Embryonic facial prominence (tissue), 1 donor: ENCODE data around the gene EDC3.
A peak's percentile ranks its signal among the peaks of the same experiment; 100 is the strongest.
"Not testable (repeated sequence)": the region's sequence is repeated elsewhere in the genome, so short reads cannot be mapped to it uniquely, and the experiment has no call there.

ENCODE experiments used
- DNase-seq: peaks from one replicate; pipeline ENCODE4 v3.0.0-alpha.2; 2016; ENCODE audit errors: extremely low spot score

The EDC3 gene

DNA sequence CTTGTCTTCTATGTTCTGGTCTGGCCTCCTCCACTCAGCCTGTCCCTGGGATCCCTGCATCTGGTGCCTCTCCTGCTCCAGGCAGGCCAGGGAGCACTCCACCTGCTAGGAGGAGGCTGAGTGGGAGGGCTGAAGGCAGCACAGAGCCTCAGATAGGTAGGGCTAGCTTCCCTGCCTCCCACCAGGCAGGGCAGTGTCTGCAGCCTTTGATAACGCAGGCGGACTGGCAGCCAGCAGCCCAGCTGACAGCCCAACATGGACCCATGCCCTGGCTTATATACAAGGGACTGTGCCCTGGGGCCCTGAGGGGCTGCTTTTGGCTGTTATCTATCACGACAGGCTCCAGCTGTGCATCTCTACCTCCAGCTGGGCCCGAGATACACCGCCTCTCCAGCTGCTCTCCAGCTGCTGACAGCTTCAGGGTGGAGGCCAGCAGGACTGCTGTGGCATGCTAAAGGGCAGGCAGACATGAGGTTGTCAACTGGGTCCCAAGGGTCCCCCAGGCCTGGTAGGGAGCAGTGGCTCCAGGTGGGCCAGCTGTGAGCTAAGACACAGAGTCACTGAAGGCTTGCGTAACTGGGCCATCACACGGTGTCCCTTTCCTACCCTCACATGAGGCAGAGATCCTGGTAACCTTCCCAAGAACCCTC lies 85.4 kb downstream of the EDC3 start:
- DNase-seq: no peak

DNA sequence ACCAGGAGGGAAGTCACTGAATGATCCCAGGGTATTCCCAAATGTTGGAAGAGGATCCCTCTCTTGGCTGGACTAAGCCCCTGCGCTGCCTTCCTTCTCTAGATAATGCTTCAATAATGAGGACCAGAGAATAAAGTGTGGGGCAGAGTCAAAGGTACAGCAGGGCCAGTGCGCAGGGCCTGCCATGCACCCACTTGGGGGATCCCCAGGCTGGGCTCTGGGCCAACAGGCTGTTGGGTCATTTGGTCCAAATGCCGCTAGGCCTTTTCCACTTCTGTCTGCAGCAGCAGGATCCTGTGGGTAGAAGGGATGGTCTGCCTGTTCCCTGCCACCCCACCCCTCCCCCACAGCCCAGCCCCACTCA lies 85.9 kb downstream of the EDC3 start:
- no peak for DNase-seq

DNA sequence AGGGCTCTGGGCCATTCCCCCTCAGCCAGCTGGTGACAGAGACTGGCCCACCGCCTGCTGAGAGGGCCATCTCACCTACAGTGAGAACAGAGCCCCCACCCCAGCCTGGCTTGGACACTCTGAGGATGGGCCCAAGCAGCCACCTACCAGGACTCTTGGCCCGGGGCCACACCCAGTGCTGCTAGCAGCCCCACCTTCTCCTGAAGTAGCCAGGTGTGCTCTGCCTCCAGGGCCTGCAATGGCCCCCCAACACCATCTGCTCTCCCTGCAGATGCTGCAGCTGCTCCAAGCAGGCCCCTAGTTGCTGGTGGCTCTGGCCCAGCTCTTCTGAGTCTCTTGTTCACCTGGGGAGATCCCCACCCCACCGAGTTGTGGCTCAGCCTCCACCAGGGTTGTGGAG lies 87.0 kb downstream of the EDC3 start:
- DNase-seq: no peak

DNA sequence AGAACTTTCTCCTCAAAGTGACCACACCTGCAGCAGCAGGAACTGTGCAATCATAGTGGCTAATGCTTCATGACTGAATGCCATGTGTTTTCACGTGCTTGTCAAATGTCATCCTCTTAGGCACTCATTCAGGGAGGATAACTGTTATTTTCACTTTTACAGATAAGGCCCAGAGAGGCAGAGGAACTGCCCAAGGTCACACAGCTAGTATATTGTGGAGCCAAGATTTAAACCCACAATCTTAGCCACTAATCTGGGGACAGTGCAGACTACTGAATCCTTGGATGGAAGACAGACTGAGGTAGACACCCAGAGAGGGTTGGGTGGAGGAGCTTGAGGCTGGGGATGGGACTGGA lies 90.1 kb downstream of the EDC3 start:
- no peak for DNase-seq

DNA sequence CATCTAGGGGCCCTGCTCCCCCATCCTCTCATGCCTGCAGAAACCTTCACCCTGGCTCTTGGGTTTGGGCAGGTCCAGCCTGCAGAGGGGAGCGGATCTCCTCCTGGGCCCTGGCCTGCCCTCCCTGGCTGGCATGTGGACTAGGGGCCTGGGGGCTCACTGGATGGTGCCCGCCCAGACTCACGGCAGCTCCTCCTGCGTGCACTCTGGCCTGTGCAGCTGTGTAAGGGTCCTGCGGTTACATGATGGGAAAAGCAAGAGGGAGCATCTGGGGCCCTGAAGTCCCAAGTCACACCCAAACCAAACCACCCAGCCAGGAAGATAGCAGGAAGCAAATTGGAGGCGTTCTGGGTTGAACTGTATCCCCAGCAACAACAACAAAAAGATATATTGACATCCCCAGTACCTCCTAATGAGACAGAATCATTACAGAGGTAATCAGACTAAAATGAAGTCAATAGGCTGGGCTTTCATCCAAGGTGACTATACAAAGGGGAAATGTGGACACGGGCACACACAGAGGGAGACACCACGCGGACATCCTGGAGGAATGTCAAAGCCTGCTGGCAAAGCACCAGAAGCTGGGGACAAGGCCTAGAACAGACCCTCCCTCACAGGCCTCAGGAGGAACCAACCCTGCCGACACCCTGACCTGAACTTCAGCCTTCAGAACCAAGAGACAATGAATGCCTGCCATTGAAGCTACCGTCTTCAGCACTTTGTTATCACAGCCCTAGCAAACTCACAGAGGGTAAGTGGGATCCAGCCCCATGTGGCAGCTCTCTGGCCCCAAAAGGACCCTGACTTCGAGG lies 90.6 kb downstream of the EDC3 start:
- no peak for DNase-seq

DNA sequence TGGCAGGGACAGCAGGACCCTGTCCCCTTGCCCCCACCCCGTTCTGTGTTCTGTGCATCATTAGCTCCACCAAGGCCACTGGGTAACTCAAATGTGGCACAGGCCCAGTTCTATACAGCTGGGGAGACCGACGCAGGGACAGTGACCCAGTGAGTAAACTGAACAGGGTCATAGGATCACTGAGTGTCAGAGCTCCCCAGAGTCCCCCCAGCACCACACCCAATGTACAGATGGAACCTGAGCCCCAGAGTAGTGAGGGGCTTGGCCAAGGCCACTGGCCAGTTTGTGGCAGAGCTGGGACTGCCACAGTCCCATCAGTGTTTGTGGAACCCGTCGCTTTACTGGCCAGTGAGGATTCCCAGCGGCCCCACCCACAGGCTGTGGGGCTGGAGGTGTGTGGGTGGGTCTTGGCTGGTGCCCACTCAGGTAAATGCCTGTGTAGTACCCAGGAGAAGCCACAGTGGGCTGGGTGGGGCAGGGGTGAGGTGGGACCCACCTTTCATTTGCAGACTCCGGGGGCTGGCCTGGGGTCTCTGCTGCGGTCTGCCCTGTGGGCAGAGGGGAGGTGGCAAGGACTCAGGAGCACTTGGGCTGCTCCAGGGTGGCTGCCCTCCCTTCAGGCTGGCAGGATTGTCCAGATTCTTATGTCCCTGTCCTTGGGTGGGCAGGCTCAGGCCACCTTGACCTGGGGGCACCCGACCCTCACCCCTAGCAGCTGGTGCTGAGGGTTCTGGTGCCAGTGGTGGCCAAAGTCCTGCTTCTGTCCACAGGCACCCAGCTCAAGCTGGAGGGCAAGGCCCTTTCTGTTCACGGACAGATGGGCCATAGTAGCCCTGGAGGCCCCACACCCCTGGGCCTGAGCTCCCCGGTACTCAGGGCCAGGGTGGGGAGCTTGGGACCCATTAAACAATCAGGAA lies 91.8 kb downstream of the EDC3 start:
- DNase-seq: no peak

DNA sequence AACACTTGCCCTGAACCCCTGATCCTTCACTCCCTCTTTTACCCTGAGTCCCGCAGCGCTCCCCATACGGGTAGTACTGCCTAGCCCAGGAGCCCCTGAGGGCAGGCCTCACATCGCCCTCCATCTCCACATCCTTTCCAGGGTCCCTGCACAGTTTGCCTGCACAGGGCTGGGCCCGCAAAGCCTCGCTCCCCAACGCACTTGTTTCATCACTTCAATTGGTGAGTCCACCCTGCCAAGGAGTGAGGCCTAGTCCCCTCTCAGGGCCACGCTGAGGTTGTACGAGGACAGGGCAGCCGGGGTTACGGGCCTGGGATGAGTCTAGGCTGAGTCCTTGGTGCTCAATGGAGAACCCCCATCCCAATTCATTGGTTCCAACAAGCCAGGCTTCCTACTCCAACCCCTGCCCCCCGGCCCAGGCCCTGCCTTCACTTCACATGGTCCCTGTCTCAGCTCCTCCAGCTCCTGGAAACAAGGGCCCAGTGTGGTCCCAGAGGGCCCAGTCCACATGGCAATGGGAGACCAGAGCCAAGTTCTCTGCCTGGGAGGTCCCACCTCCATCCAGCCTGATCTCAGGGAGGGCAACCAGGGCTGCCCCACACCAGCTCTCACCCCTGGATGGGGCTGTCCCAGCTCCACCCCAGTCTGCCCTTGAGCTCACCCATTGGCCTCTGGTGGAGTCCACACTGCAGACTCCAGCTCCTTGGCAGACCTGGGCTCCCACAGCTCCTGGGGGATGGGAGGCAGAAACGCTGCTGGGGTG lies 92.6 kb downstream of the EDC3 start:
- no peak for DNase-seq

DNA sequence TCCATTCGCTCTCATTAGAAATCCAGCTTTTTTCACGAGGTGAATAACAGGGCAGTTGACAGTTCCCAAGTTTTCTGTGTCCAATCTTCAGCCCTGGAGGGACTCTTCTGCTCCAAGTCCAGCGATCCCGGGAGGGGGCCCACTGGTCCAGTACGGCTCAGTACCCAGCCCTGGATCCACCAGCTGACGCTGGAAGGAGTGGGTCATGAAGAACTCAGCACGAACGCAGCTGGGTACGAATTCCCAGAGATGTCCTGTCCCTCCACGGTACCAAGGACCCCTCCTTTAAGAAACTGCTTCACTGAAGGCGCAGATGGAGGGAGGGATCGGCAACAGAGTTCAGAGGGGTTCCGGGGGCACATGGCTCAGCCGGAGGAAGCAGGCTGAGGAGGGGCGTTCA lies 96.7 kb downstream of the EDC3 start:
- DNase-seq: no peak

DNA sequence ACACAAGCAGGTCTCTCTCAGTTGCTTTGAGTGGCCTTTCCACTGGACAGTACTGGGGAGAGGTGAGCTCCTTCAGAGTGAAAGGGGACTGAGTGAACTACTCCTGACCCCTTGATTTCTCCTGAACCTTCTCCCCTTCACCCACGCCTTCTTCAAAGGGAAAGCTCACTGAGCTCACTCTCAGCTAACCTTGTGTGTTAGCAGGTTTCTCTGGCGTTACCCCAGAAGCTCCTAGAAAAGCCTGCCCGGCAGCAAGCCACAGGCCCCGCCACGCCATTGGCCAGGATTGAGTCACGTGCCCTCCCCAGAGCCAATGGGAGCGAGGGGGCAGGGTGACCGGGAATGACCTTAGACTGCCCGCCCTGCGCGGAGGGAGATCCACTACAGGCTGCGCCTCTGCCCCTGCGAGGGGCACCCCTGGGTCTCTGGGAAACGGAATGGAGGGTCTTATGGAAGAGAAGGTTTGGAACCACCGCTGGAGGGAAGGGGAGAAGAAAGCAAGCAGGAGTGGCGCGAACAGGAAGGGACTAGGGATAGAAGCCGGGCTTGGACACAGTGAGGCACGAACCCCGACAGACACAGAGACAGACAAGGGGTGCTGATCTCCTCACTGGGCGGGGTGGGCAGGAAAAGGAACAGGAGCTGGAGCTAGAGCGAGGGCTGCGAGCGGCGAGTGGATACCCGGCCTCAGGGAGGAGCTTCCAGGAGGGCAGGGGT lies 97.5 kb downstream of the EDC3 start:
- peak; percentile 53 for DNase-seq

DNA sequence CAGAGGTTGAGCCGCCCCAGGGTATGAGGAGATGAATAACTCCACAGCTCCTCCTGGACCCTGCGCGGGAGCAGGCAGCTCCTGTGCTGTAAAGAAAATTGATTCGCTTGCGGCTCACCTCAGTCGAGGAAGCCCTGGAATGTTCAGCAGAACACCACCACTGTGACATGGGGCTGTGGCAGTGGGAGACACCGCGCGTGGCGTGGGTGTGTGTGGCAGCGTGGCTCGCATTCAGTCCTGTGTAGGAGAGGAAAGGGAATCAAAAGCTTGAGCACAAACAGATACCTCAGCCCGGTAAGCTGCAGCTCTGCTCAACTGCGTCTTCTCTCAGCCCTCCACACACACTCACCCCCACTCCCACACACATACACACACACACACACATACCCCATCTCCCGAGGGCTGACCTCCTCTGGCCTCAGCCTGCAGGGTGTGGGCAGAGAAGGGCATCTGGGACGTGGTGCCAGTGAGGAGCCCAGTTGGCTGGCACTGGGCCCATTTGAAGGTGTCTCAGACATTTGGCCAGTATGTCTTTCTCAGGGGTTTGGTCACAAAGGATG lies 98.6 kb downstream of the EDC3 start:
- DNase-seq: not testable (repeated sequence)

DNA sequence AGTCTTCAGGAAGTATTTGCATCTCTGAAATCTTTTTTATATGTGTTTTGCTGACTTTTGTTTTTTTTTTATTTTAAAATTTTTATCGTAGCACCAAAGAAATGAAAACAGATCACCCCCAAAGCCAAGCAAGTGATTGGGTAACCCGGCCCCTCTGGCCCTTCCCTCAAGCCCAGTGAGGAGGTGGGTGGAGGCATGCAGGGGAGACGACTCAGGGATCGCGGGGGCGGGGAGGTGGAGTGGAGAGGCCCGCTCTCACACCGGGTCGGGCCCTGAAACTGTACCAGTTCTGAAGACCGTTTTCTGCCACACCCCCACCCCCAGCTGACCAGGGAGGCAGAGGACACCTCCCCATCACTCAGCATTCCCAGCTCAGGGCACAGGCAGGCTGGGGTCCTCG lies 99.1 kb downstream of the EDC3 start:
- not testable (repeated sequence) for DNase-seq

DNA sequence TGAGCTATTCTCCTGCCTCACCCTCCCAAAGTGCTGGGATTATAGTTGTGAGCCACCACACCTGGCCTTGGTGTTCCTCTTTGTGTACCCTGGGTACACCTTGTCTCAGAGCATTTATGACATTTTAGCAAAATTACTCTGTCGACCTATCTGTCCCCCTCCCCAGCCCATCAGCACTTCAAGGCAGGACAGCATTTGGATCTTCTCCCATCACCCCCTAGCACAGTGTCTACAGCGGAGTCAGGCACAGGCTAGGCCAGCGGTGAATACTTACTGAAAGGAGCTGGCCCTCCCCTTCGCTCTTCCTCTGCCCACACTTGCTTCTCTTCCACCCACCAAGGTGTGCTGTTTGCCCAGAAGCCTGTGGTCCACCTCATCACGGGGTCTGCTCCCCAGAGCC lies 100.6 kb downstream of the EDC3 start:
- no peak for DNase-seq

DNA sequence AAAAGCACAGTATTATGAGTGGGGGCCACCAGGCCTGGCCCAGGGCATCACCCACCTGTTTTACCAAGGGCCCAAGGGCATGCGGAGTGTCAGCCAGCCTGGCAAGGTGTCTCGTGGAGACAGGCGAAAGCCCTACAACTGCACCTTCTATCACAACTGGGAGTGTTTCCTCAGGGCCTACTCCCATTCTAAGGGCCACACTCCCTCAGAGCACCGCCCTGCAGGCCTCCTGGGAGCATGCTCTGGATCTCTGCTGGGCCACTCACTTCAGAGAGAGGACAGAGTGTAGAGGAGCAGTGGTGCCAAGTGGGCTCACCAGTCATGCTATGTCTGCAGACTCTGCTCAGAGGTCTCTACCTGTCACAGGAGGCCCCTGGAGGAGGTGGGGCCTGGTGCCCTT lies 101.4 kb downstream of the EDC3 start:
- no peak for DNase-seq

DNA sequence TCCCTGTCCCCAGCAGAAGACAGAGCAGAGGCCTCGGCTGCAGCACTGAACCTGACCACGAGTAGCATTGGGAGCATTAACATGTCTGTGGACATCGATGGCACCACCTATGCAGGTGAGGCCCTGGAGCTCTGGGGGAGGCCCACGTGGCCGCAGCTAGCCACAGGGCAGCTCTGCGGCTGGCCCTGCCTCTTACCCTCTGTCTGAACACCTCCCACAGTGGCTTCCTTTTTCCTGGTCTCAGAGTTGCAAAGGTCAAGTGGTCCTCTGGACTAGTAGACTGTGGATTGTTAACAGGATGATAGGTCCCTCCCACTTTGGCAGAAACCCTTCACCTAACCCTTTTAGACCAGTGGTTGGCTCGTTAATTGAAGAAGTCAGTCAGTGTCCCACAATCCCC lies 102.7 kb downstream of the EDC3 start:
- no peak for DNase-seq

DNA sequence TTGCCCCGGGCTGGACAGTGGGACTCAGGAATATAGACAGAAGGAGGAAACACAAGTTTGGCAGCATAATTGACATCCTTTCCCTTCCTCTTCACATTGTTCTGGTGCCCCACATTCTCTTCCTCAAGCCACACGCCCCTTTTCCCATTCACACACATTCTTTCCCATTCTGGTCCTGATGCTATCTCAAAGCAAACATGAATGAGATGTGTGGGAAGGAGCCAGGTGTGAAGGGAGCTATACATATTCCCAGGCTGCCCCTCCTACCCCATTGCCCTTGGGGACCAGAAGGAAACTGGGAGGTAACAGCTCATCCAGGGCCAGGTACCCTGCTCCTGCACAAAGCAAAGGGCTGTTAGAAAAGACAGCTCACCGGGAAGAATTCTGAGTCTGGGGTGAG lies 103.6 kb downstream of the EDC3 start:
- DNase-seq: no peak

DNA sequence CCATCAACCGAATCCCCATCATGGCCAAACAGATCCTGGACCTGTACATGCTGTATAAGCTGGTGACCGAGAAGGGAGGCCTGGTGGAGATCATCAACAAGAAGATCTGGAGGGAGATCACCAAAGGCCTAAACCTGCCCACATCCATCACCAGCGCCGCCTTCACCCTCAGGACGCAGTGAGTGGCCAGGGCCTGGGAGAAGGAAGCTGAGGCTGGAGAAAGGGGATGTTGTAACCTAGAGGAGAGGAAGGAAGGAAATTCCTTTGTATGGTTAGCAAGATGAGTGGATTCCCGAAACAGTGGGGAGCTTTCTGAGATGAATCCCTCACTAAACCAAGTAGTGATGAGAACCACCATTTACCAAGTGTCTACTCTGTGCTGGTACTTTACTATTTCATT lies 106.0 kb downstream of the EDC3 start:
- DNase-seq: no peak

DNA sequence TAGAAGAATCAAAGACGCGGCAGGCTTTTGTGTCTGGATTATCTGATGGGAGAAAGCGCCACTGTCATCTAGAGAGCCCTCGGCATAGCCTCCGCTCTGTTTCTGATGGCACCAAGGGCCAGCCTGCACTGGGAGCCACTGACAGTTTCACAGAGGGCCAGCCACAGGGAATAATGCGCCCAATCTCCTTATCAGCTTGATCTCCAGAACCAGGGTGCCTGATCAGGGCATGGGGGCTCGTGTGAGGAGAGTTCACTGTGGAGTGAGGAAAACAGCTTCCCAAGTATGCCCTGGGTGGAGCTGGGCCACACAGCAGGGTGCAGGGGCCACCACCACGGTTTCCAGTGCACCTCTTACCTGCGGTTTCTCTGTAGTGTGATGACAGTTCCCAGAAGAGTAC lies 110.0 kb downstream of the EDC3 start:
- no peak for DNase-seq

DNA sequence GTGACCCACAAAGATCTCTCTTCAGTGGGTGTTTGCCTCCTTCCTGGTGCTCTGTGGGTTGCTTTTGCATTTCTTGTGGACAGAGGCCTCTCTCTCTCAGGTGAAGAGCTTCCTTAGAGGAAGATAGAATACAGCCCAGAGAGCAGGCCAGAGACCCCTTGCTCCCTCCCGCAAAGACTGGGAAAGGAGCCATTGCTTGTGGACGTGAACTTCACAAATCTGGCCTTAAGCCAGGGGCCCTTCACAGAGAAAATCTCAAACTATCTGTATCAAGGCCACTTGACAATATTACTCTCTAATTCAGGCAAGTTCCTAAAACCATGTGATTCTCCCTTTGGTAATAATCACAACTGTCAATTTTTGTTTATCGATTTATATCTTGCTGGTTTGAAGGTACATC lies 110.6 kb downstream of the EDC3 start:
- no peak for DNase-seq

DNA sequence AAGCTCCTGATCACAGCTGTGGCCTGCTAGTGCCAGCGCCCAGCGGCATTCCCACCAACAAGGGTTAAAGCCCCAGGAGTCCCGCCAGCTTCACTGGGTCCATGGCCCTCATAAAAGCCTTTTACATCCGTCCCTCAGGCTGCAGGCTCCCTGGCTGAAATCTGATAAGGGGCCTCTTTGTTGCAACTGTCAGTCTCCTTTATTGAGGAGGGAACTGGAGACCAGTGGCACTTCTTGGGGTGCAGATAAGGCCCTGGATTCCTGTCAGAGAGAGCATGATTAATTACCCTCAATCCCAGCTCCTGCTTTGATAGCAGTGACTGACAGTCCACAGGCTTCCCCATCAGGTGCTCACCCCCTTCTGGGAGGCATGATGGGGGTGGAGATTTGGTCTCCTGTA lies 111.0 kb downstream of the EDC3 start:
- no peak for DNase-seq

DNA sequence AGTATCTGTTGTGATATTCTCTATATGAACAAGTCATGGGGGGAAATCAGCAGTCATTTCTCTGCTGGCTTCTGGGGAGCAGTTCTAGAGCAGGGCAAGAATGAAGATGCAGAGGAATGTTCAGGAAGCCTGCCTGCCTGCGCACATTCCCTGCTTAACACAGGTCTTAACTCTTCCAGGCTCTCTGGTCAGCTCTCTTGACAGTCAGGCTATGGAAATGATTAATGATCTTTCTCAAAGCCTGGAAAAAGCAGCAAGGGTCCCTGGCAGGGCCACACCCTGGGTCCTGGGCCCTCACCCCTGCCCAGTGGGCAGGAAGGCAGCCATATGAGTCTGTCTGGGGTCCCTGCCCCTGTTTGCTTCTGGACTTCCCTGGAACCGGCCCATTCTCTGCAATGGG lies 111.6 kb downstream of the EDC3 start:
- DNase-seq: no peak
